Astrocyte (in vitro differentiated cells and primary cell): ENCODE data around the gene JAKMIP2. TPM values are rescaled to one million over a fixed set of nuclear protein-coding genes. Genes with fewer than 3 reads are reported as not detected.
A peak's percentile ranks its signal among the peaks of the same experiment; 100 is the strongest.

Experiments
- DNase-seq: peaks from one replicate; pipeline ENCODE4 v3.0.0-alpha.2; 2010; ENCODE audit warnings: low read depth
- FAIRE-seq: peaks from 2 replicates; lab custom pipeline; 2011; peaks lifted over from hg19 to GRCh38; lab: Jason Lieb, UNC
- H2AFZ ChIP-seq: 2 replicates; pipeline ENCODE4 v1.6.0; 2012; ENCODE audit warnings: low read depth, low read length, inconsistent platforms
- H3K27ac ChIP-seq: 2 replicates; pipeline ENCODE4 v1.5.1; 2011; ENCODE audit warnings: low read depth, low read length, inconsistent platforms
- H3K27me3 ChIP-seq: 2 replicates; pipeline ENCODE4 v1.6.0; 2011; ENCODE audit warnings: low read length, inconsistent platforms; ENCODE audit not compliant: insufficient read depth
- H3K36me3 ChIP-seq: 2 replicates; pipeline ENCODE4 v1.5.1; 2011; ENCODE audit warnings: low read length, inconsistent platforms; ENCODE audit not compliant: insufficient read depth
- H3K4me1 ChIP-seq: 2 replicates; pipeline ENCODE4 v1.5.1; 2011; ENCODE audit warnings: low read length, inconsistent platforms; ENCODE audit not compliant: insufficient read depth
- H3K4me2 ChIP-seq: 2 replicates; pipeline ENCODE4 v1.6.0; 2012; ENCODE audit warnings: low read length, inconsistent platforms
- H3K4me3 ChIP-seq: 2 replicates; pipeline ENCODE4 v1.5.1; 2011; ENCODE audit warnings: low read depth, mild to moderate bottlenecking, low read length, inconsistent platforms; ENCODE audit not compliant: insufficient read depth
- H3K79me2 ChIP-seq: 2 replicates; pipeline ENCODE4 v1.6.0; 2012; ENCODE audit warnings: mild to moderate bottlenecking, low read length, inconsistent platforms; ENCODE audit not compliant: insufficient read depth
- H3K9ac ChIP-seq: 2 replicates; pipeline ENCODE4 v1.6.0; 2012; ENCODE audit warnings: mild to moderate bottlenecking, low read length, inconsistent platforms
- H3K9me3 ChIP-seq: 2 replicates; pipeline ENCODE4 v1.5.1; 2012; ENCODE audit warnings: low read depth, mild to moderate bottlenecking, low read length, inconsistent platforms; ENCODE audit not compliant: insufficient read depth
- H4K20me1 ChIP-seq: 2 replicates; pipeline ENCODE4 v1.6.0; 2012; ENCODE audit warnings: low read length, inconsistent platforms; ENCODE audit not compliant: insufficient read depth
- H3K27ac Mint-ChIP-seq: one replicate; pipeline ENCODE4 v1.8.0; 2021; ENCODE audit warnings: mild to moderate bottlenecking, mixed read lengths; ENCODE audit not compliant: unreplicated experiment
- H3K27me3 Mint-ChIP-seq: one replicate; pipeline ENCODE4 v1.8.0; 2021; ENCODE audit warnings: low read depth, mixed read lengths; ENCODE audit not compliant: unreplicated experiment
- H3K36me3 Mint-ChIP-seq: one replicate; pipeline ENCODE4 v1.8.0; 2021; ENCODE audit warnings: low read depth, mixed read lengths; ENCODE audit not compliant: unreplicated experiment
- H3K4me1 Mint-ChIP-seq: one replicate; pipeline ENCODE4 v1.8.0; 2021; ENCODE audit warnings: low read depth, mixed read lengths; ENCODE audit not compliant: unreplicated experiment
- H3K4me3 Mint-ChIP-seq: one replicate; pipeline ENCODE4 v1.8.0; 2021; ENCODE audit warnings: mild to moderate bottlenecking, moderate library complexity, mixed read lengths; ENCODE audit not compliant: unreplicated experiment
- H3K9me3 Mint-ChIP-seq: one replicate; pipeline ENCODE4 v1.8.0; 2021; ENCODE audit warnings: mild to moderate bottlenecking, mixed read lengths; ENCODE audit not compliant: unreplicated experiment
- EZH2 ChIP-seq: IDR thresholded peaks from 2 replicates; pipeline ENCODE4 v1.6.1; 2012; ENCODE audit warnings: mild to moderate bottlenecking, low read length, inconsistent platforms; ENCODE audit not compliant: insufficient read depth
- total RNA-seq: library from RNA; stranded (reverse); gene quantifications from 2 replicates; pipeline ENCODE4 v1.2.1, GENCODE V29; 2021
- TF ChIP-seq, protein P1 (sequence below): IDR thresholded peaks from 2 replicates; pipeline ENCODE4 v1.5.1; 2011; ENCODE audit warnings: low read depth, mild to moderate bottlenecking, inconsistent platforms, low read length, moderate library complexity; ENCODE audit not compliant: insufficient read depth

JAKMIP2 gene
- total RNA-seq, 1 donor from 2014 or later, result 15.1 TPM

DNA sequence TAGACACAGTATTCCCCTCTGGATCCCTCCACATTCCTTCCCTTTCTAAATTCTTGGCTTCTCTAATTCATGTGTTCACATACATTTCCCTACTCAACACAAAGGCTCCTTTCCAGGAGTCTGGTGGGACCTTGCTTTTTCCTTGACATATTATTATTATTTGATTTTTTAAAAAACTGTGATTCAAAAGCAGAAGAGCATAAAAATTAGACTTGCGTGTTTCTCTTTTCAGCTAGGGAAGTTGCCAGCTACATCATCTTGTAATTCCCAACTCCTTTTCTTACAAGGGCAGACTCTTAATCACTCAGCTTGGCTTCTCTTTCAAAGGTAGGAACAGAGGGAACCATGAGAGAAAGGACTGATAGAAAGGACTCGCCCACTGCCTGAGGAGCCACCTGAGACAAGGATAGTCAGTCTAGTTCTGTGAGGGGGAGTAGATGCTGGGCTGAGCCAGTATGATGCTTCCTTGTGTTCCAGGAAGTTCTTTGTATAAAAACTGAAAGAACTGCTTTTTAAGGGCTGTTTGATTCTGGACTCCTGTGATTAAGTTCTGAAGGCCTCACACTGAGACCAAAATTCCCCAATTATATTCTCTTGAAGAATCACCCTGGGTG lies 221.7 kb downstream of the JAKMIP2 start:
- Mint-ChIP-seq H3K36me3 (no peaks in the 10 kb centered on the region), H3K27me3 (no peaks in the 10 kb centered on the region), H3K4me3 (peak overlapping the region; percentile 55), H3K27ac (peak overlapping the region; percentile 75), H3K9me3 (no peaks in the 10 kb centered on the region), H3K4me1 (peaks cover 29% of the 10 kb centered on the region)
- Histone ChIP-seq H3K4me3 (no peak overlapping the region), H4K20me1 (no peaks in the 10 kb centered on the region), H3K27me3 (no peaks in the 10 kb centered on the region), H3K9me3 (no peaks in the 10 kb centered on the region), H3K27ac (no peak overlapping the region), H3K9ac (no peak overlapping the region), H3K4me2 (no peak overlapping the region), H3K4me1 (peaks cover 21% of the 10 kb centered on the region), H2AFZ (no peak overlapping the region), H3K36me3 (no peaks in the 10 kb centered on the region), H3K79me2 (no peaks in the 10 kb centered on the region)
- FAIRE-seq (no peak), DNase-seq (peak; percentile 17)
- TF ChIP-seq EZH2, result no peak
- TF ChIP-seq, protein P1, sequence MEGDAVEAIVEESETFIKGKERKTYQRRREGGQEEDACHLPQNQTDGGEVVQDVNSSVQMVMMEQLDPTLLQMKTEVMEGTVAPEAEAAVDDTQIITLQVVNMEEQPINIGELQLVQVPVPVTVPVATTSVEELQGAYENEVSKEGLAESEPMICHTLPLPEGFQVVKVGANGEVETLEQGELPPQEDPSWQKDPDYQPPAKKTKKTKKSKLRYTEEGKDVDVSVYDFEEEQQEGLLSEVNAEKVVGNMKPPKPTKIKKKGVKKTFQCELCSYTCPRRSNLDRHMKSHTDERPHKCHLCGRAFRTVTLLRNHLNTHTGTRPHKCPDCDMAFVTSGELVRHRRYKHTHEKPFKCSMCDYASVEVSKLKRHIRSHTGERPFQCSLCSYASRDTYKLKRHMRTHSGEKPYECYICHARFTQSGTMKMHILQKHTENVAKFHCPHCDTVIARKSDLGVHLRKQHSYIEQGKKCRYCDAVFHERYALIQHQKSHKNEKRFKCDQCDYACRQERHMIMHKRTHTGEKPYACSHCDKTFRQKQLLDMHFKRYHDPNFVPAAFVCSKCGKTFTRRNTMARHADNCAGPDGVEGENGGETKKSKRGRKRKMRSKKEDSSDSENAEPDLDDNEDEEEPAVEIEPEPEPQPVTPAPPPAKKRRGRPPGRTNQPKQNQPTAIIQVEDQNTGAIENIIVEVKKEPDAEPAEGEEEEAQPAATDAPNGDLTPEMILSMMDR, result no peak

DNA sequence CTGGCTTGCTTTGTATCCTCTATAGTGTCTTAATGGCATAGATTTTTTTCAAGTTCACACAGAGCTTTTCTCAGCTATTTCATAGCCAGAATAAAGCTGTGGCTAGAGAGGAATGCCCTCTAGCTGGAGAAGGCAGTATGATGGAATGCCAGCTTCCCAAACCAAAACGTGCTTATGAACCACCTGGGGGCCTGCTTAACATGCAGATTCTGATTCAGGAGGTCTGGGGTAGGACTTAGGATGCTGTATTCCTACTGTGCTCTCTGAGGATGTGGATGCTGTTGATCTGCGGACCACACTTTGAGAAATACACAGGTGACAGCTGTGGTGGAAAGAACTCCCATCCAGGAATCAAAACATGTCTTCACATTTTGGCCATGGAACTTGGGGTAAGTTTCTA lies 222.8 kb downstream of the JAKMIP2 start:
- no peak overlapping the region for H3K4me3 ChIP-seq
- H3K4me3 Mint-ChIP-seq, result no peak overlapping the region
- FAIRE-seq (no peak), DNase-seq (peak; percentile 49)
- H4K20me1 ChIP-seq, result no peaks in the 10 kb centered on the region
- no peaks in the 10 kb centered on the region for H3K79me2 ChIP-seq
- no peaks in the 10 kb centered on the region for H3K9me3 Mint-ChIP-seq
- no peaks in the 10 kb centered on the region for H3K9me3 ChIP-seq
- H3K4me1 ChIP-seq, result peaks cover 16% of the 10 kb centered on the region
- peaks cover 22% of the 10 kb centered on the region for H3K4me1 Mint-ChIP-seq
- H3K27ac ChIP-seq, result no peak overlapping the region
- TF ChIP-seq, protein P1, result no peak
- TF ChIP-seq EZH2, result no peak
- no peak overlapping the region for H3K9ac ChIP-seq
- H2AFZ ChIP-seq, result no peak overlapping the region
- no peak overlapping the region for H3K27ac Mint-ChIP-seq
- no peak overlapping the region for H3K4me2 ChIP-seq
- no peaks in the 10 kb centered on the region for H3K27me3 ChIP-seq
- H3K36me3 ChIP-seq, result no peaks in the 10 kb centered on the region
- H3K27me3 Mint-ChIP-seq, result no peaks in the 10 kb centered on the region
- H3K36me3 Mint-ChIP-seq, result no peaks in the 10 kb centered on the region

DNA sequence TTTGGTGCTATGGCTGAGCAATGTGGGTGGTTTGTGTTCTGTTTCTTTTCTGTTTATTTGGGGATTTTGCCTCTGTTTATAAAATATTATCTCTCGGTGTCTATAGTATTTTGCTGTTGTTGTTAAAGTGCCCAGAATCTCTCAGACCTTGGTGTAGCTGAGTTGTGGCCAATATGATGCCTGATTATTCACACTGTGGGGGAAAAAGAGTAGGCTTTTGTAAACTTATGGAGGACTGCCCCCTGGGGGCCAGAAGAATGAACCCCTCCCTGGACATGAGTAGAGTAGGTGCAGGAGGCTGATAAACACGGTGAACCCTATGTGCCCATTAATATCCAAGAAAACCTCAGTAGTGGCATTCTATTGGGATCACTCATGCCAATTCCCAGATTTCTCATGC lies 223.7 kb downstream of the JAKMIP2 start:
- Histone ChIP-seq H3K27ac (no peak overlapping the region), H3K4me1 (peaks cover 26% of the 10 kb centered on the region), H3K9me3 (no peaks in the 10 kb centered on the region), H3K36me3 (no peaks in the 10 kb centered on the region), H3K9ac (no peak overlapping the region), H3K79me2 (no peaks in the 10 kb centered on the region), H3K27me3 (no peaks in the 10 kb centered on the region), H3K4me2 (no peak overlapping the region), H4K20me1 (no peaks in the 10 kb centered on the region), H2AFZ (no peak overlapping the region), H3K4me3 (no peak overlapping the region)
- TF ChIP-seq EZH2, result no peak
- TF ChIP-seq, protein P1, result peak; percentile 89
- Mint-ChIP-seq H3K4me1 (peaks cover 18% of the 10 kb centered on the region), H3K27me3 (no peaks in the 10 kb centered on the region), H3K36me3 (no peaks in the 10 kb centered on the region), H3K9me3 (no peaks in the 10 kb centered on the region), H3K27ac (no peak overlapping the region), H3K4me3 (no peak overlapping the region)
- FAIRE-seq (peak; percentile 96), DNase-seq (peak; percentile 68)
